HG03521 (cell line): ENCODE measurements around the gene DPP6.
"Not testable (repeated sequence)": the region's sequence is repeated elsewhere in the genome, so short reads cannot be mapped to it uniquely, and the experiment has no call there.

Experiments used
- ATAC-seq: cut with Tn5 transposase; IDR thresholded peaks from one replicate; pipeline ENCODE4 v1.9.1; 2021; ENCODE audit warnings: mild to moderate bottlenecking, moderate library complexity; ENCODE audit not compliant: unreplicated experiment

The DPP6 gene

GRCh38 chr7:154146707-154147038 lies 94.5 kb downstream of the DPP6 start:
- ATAC-seq, result not testable (repeated sequence)

GRCh38 chr7:154148791-154149516 lies 96.8 kb downstream of the DPP6 start:
- not testable (repeated sequence) for ATAC-seq

DNA sequence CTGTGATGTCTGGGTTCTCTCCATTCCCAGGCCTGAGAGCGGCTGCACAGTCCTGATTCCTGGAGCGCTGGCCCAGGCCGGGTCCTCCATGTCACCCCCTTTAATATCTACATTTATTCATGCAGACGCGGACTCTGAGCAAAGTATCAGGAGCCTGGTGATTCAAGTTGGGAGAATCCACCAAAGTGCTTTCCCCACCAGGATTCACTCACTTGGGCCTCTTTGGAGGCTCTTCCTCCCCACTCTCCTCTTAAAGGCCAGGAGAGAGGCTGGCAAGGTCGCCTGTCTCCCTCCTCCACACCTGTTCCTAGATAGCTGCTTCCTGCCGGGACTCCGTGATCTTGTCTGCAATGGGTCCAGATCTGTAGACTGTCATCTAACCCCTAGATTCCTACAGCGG lies 98.5 kb downstream of the DPP6 start:
- ATAC-seq, result not testable (repeated sequence)

DNA sequence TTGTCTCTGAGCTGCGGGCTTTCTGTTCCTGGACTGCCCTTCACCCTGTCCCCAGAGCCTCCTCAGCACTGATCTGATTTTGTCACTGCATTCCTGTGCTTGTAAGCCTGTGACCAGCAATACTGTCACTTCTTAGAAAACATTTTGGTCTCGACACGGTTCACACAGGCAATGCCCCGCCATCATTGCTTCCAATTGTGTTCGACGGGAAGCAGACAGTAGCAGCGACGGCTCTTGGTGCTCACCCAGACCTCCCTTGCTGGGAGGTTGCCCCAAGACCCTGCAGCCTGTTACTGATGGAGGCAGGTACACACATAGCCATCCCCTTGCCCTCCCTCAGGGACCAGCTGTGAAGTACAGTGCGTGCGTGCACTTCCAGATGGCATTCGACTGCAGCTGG lies 99.1 kb downstream of the DPP6 start:
- ATAC-seq, result not testable (repeated sequence)

GRCh38 chr7:154155928-154156327 lies 103.7 kb downstream of the DPP6 start:
- not testable (repeated sequence) for ATAC-seq

DNA sequence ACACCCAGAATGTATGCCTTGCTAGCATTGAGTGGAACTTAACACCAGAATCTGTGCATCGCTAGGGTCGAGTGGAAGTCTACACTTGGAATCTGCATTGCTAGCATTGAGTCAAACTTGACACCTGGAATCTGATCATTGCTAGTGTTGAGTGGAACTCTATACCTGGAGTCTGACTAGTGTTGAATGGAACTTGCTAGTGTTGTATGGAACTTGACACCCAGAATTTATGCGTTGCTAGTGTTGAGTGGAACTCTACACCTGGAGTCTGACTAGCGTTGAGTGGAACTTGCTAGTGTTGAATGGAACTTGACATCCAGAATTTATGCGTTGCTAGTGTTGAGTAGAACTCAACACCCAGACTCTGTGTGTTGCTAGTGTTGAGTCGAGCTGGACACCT lies 110.7 kb downstream of the DPP6 start:
- not testable (repeated sequence) for ATAC-seq

DNA sequence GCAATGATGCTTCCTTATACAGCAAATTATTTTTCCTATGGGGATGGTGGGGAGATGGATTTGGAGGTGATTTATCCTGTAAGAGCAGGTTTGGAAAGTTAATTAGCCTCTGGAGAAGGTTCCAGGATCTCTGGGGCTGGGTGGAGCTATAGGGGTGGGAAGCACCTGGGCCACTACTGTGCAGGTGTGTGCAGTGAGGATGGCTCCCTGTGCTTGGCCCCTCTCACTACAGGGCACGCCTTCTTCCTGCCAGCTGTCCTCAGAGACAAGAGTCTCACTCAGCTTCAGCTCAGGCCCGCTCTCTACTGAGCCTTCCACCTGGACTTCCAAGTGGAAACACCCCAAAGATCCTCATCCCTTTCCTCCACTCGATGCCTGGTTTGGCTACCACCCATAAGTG lies 111.4 kb downstream of the DPP6 start:
- not testable (repeated sequence) for ATAC-seq

DNA sequence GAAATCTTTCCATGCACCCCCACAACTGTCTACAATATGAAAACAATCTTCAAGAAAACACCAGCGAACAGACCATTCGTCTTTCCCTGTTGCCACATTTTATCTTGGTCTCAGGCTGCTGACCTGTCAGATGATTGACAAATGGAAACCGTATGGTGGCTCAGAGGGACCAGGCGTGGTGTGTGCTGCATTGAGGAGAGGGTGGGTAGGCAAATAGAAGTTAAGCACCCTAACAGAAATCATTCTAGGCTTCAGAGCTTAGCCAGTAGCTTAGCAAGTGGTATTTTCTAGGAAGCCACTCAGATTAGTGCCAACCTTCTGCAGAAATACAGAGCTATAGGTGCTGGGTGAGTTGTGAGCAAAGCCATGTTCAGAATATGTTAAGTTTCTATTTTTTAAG lies 114.9 kb downstream of the DPP6 start:
- no peak for ATAC-seq

DNA sequence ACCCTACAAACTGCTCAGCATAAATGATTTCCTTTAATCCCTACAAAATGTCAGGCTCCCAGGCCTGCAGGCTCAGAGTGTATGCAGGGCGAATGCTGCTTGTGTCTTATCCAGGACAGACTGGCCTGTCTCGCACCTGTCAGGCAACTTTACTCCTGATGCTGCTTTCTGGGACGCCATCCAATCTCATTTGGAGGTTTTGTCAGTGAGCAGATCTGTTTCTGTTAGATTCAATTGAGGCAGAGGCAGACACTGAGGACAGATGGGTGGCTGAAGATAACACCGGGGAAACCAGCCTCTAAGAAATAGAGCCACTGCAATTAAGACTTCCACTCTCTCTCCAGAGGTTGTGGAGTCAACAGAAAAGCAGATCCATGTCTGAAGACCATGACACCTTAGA lies 115.6 kb downstream of the DPP6 start:
- no peak for ATAC-seq

- no peak for ATAC-seq
Measured at GRCh38 chr7:154171422-154171821, 119.2 kb downstream of the DPP6 start.

- no peak for ATAC-seq
Measured at GRCh38 chr7:154172236-154172635, 120.0 kb downstream of the DPP6 start.

GRCh38 chr7:154177584-154177983 lies 125.4 kb downstream of the DPP6 start:
- no peak for ATAC-seq

DNA sequence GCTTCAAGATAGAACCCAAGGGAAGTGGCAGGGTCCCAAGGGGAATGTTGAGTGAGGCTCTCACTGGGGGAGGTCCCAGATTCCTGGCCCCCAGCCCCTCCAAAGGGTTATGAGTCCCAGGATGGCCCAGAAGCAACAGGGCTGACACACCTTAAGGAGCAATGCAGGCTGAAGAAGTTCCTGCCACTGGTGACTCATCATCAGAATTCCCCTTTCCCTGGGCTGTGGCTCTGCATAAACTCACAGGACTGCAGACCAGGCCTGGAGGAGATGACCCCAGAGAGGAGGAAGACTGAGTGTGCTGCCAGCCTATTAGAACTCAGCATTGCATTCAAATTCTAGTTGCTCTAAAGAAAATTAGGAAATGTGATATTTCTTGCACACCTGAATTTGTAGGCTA lies 126.7 kb downstream of the DPP6 start:
- ATAC-seq, result no peak

DNA sequence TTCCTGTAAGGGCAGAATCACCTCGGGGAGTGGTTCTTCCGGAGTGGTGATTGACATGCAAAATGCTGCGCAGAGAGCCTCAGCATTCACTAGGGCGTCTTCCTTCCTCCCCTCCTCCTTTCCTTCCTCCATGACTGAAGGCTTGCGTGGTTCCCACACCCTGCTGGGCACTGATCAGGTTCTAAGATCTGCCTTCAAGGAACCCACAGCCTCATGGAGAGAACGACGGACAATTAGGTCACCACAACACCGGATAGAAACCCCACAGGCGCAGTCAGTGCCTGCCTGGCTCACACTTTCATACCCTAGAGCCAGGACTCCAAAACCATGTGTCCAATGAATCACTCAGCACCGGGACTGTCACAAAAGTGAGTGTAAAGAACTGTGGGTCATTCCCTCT lies 131.3 kb downstream of the DPP6 start:
- ATAC-seq, result no peak

DNA sequence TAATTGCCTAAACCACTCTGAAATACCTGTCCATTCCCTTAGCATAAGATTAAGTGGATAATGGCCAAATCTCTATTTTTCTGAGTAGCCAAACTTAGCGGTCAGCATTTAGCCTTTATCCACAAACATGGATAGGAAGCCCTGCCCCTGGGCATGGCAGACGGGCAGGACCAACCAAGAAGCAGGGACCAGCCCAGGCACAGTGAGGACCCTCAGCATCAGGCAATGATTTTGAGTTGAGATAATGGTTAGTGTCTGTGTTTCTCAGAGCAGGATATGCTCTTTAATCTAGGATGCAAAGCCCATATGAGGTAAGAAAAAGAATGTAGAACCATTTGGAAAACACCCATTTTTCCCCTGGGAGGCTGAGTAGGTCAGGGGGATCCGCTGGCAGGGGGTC lies 131.7 kb downstream of the DPP6 start:
- ATAC-seq, result no peak

DNA sequence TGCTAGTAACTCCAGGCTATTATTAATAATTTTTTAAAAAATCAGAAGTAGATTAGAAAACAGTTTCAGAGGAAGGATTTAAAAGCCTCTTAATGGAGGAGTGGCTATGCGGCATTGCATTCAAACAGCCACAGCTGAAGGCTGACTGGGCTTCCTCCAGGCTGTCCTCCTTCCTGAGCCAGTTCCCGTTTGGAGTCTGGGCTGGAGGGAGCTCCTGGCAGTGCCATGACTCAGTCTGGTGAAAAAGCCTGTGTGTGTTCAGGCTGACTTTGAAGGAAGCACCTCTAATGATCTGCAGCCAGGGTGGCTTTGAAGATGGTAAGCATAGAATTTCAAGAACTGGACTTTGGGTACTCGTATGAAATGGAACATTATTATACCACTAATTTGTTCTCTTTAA lies 134.6 kb downstream of the DPP6 start:
- no peak for ATAC-seq

DNA sequence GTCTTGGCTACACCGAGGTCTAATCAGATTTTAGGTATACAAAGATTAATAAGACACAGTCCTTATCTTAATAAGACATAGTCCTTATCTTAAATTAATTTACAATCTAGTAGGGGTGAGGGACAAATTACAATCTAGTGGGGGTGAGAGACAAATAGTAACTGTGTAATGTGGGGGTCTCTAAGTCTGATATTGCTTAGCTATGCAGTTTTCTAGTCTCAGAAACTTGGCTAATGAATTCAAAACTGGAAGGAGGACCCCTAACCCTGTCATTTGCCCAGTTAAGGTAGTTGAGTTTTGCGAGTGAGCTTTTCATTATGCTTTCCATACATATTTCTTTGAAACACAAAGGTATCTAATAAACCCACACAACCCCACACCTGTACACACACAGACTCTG lies 136.1 kb downstream of the DPP6 start:
- no peak for ATAC-seq

DNA sequence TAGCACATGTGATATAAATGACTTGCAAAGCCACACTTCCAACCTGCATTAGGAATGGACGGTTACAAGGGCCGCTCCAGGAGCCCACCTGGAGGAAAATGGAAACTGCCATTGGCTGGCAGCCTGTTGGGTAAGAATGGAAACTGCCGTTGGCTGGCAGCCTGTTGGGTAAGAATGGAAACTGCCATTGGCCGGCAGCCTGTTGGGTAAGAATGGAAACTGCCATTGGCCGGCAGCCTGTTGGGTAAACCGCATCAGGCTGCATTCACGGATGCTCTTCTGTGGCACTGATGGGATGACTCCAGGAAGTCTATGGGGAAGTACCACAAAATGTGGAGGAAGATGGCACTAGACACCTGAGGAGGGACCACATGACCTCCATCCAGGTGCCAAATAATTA lies 143.1 kb downstream of the DPP6 start:
- ATAC-seq, result no peak

- no peak for ATAC-seq
Measured at GRCh38 chr7:154198481-154198880, 146.3 kb downstream of the DPP6 start.

GRCh38 chr7:154200241-154200640 lies 148.0 kb downstream of the DPP6 start:
- no peak for ATAC-seq

GRCh38 chr7:154202002-154202401 lies 149.8 kb downstream of the DPP6 start:
- no peak for ATAC-seq

DNA sequence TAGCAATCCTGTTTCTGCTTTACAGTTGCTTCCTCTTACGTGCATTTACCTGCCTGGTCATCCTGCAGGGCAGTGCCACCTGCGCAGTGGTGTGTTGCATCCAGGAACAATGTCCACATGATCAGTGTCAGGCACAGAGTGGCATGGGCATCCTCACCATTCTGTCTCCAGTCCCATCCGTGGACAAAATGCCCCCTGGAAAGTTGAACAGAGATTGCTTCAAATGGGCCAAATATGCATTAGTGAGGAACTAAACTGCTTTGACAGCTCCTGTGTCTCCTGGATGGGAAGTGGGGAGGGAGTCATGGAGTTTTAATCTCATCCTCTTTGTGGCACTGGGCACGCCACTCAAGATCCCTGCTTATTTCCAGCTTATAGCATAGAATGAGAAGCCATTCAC lies 151.8 kb downstream of the DPP6 start:
- no peak for ATAC-seq

DNA sequence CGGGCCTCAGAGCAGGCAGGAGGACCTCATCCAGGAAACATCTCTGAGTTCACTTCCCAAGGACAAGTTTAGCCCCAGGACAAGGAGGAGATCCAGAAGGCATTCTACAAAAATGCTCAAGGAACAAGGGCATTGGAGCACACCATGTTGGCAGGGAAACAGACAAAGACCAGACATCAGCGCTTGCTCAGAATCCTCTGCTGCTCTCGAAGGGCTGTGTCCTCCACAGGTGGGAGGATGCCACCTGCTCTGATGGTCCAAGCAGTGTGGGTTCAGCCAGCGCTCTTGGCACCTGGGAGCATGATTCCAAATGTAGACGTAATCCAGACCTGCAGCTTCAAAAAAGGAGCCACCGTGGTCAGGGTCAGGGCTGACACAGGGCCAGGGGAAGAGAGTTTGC lies 160.7 kb downstream of the DPP6 start:
- ATAC-seq, result no peak
